HEK293 (cell line): ENCODE data around the gene TJP3.

Source experiments
- SCRT2 ChIP-seq: fragments of 450-650 bp; formaldehyde crosslinking; IDR thresholded peaks from 2 replicates; pipeline ENCODE4 v1.5.1; 2016; ENCODE audit warnings: missing biosample characterization, missing genetic modification characterization
- TCF7L2 ChIP-seq: IDR thresholded peaks from 2 replicates; pipeline ENCODE4 v1.6.1; 2011; ENCODE audit warnings: low read depth, mild to moderate bottlenecking, inconsistent platforms, low read length, moderate library complexity, borderline replicate concordance
- YY1 ChIP-seq: fragments of 450-650 bp; formaldehyde crosslinking; IDR thresholded peaks from 2 replicates; pipeline ENCODE4 v1.5.1; 2018; ENCODE audit warnings: missing biosample characterization, missing genetic modification characterization
- ZNF121 ChIP-seq: fragments of 450-650 bp; formaldehyde crosslinking; IDR thresholded peaks from 2 replicates; pipeline ENCODE4 v1.5.1; 2016; ENCODE audit warnings: missing biosample characterization, missing genetic modification characterization
- ZNF274 ChIP-seq, 2 experiments: fragments of 200-500 bp in 1 of 2; fragments of 450-650 bp in 1 of 2; sonication (Bioruptor generic) in 1 of 2; formaldehyde crosslinking in 1 of 2; IDR thresholded peaks; 2 replicates each; pipeline versions ENCODE4 v1.5.1 to v1.6.1; 2014 to 2016; ENCODE audit warnings: borderline replicate concordance in 1 of 2, inconsistent platforms in 1 of 2, low read length in 1 of 2, missing biosample characterization in 1 of 2, missing genetic modification characterization in 1 of 2
- ZNF391 ChIP-seq: fragments of 450-650 bp; formaldehyde crosslinking; IDR thresholded peaks from 2 replicates; pipeline ENCODE4 v1.5.1; 2016; ENCODE audit warnings: low read depth, missing biosample characterization, missing genetic modification characterization, borderline replicate concordance
- TF ChIP-seq, protein P1 (sequence below): fragments of 450-650 bp; formaldehyde crosslinking; IDR thresholded peaks from 2 replicates; pipeline ENCODE4 v1.5.1; 2016; ENCODE audit warnings: missing biosample characterization, missing genetic modification characterization

DNA sequence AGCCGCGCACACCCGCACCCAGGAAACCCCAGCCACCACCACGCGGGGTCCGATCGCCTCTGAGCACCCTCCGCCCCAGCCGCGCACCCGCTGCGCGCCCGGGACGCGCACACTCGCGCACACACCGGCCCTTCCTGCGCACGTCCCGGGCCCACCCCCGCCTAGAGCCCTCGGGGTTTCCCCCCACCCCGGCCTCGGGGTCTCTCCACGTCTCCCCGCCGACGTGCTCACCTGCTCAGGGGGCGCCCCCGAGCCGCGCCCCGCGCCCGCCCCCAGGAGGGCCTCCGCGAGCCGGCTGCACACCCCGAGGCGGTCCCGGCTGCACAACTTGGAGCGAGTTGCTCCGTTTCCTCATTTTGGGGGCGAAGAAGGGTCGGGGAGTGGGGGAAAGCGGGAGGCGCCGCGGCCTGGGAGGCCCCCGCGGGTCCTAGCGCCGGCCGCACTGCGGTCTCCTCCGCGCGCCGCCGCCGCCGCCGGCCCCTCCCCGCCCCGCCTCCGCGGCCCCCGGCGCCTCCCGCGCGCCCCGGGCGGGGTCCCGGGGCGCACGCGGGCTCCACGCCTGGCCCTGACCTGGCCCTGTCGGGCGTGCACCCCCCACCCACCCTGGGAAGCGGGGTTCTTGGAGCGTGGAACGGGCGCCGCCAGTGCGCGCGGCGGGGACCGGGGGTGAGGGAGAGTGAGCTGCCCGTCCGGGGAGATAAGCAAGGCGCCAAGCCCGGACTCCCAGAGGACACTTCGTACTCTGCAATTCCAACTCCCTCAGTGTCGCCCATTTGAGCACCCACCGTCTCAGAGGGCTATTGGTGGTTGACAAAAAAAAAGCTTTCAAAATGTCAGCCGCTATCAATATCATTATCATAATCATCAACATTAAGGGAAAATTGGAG lies 78.0 kb downstream of the TJP3 start, which contains the start of gene MATK:
- TF ChIP-seq SCRT2 (tag by site-specific recombination) (no peak), ZNF121 (tag by site-specific recombination) (no peak), YY1 (tag by site-specific recombination) (no peak), ZNF274 (IDR thresholded peaks at IDR 0.05; ENCODE audit: low read length) (no peak), ZNF274 (tag by site-specific recombination; IDR thresholded peaks at IDR 0.05; ENCODE audit: borderline replicate concordance) (no peak), TCF7L2 (no peak), ZNF391 (tag by site-specific recombination) (no peak; the same call in 1 of the 2 replicates)
- TF ChIP-seq, protein P1, sequence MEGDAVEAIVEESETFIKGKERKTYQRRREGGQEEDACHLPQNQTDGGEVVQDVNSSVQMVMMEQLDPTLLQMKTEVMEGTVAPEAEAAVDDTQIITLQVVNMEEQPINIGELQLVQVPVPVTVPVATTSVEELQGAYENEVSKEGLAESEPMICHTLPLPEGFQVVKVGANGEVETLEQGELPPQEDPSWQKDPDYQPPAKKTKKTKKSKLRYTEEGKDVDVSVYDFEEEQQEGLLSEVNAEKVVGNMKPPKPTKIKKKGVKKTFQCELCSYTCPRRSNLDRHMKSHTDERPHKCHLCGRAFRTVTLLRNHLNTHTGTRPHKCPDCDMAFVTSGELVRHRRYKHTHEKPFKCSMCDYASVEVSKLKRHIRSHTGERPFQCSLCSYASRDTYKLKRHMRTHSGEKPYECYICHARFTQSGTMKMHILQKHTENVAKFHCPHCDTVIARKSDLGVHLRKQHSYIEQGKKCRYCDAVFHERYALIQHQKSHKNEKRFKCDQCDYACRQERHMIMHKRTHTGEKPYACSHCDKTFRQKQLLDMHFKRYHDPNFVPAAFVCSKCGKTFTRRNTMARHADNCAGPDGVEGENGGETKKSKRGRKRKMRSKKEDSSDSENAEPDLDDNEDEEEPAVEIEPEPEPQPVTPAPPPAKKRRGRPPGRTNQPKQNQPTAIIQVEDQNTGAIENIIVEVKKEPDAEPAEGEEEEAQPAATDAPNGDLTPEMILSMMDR: no peak
